Bronchial epithelial cell (primary cell): ENCODE measurements around the gene ZBTB42. TPM values are rescaled to one million over a fixed set of nuclear protein-coding genes. Genes with fewer than 3 reads are reported as not detected.

Source experiments
- DNase-seq: peaks from one replicate; pipeline ENCODE4 v3.0.0-alpha.2; 2010; ENCODE audit warnings: low read depth
- FAIRE-seq: peaks from 2 replicates; lab custom pipeline; 2011; peaks lifted over from hg19 to GRCh38; lab: Jason Lieb, UNC
- H3K27me3 ChIP-seq: 2 replicates; pipeline ENCODE4 v1.5.1; 2011; ENCODE audit warnings: low read length; ENCODE audit not compliant: control insufficient read depth, insufficient read depth
- H3K36me3 ChIP-seq: 2 replicates; pipeline ENCODE4 v1.5.1; 2011; ENCODE audit warnings: low read length; ENCODE audit not compliant: control insufficient read depth, insufficient read depth
- H3K4me3 ChIP-seq: 2 replicates; pipeline ENCODE4 v1.5.1; 2011; ENCODE audit warnings: mild to moderate bottlenecking, low read depth, low read length, control low read depth
- total RNA-seq: library from RNA; depleted of rRNA; stranded (reverse); fragments of >200 nt; gene quantifications from 2 replicates; pipeline ENCODE4 v1.2.1, GENCODE V29; 2014
- TF ChIP-seq, protein P1 (sequence below): IDR thresholded peaks from 2 replicates; pipeline ENCODE4 v1.5.1; 2011; ENCODE audit warnings: mild to moderate bottlenecking, moderate library complexity, low read length, control low read depth, inconsistent platforms; ENCODE audit not compliant: insufficient read depth, severe bottlenecking

Gene ZBTB42
- total RNA-seq, 1 donor from 2014 or later, result 5.3 TPM

DNA sequence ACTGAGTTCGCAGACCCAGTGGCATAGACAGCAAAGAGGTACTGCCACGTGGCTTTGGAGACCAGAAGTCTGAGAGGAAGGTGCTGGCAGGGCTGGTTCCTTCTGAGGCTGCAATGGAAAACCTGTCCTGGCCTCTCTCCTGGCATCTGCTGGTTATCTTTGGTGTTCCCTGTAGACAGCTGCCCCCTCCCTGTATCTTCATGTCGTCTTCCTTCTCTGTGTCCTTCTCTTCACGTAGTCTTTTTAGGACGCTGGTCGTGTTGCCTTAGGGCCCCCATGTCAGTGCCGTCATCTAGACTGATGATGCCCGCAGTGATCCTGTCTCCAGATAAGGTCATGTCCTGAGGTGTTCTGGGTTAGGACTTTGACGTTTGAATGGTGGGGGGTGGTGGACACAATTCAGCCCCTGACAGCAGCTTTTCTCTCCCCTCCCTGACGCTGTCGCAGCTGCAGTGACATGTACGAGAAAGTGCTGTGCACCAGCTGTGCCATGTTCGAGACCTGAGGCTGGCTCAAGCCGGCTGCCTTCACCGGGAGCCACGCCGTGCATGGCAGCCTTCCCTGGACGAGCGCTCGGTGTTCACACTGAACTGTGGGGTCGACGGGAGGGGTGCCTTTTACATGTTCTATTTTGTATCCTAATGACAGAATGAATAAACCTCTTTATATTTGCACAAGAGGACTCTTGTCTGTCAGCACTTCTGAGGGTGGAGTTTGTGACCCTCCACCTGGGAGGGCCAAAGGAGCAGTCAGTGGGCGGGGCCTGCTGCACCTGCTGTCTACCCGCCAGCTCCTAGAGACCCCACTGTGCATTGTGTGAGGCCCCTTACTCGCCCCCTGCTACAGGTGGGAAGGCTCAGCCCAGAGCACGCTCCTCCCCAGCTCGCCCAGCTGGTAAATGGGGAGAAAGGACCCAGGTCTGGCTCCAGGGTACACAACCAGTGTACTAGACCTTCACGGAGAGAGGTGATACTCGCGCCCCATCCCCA, 41.6 kb upstream of the ZBTB42 start:
- FAIRE-seq (peak; percentile 79), DNase-seq (no peak)
- Histone ChIP-seq H3K36me3 (peaks cover 36% of the 10 kb centered on the region), H3K4me3 (no peak overlapping the region), H3K27me3 (no peaks in the 10 kb centered on the region)
- TF ChIP-seq, protein P1, sequence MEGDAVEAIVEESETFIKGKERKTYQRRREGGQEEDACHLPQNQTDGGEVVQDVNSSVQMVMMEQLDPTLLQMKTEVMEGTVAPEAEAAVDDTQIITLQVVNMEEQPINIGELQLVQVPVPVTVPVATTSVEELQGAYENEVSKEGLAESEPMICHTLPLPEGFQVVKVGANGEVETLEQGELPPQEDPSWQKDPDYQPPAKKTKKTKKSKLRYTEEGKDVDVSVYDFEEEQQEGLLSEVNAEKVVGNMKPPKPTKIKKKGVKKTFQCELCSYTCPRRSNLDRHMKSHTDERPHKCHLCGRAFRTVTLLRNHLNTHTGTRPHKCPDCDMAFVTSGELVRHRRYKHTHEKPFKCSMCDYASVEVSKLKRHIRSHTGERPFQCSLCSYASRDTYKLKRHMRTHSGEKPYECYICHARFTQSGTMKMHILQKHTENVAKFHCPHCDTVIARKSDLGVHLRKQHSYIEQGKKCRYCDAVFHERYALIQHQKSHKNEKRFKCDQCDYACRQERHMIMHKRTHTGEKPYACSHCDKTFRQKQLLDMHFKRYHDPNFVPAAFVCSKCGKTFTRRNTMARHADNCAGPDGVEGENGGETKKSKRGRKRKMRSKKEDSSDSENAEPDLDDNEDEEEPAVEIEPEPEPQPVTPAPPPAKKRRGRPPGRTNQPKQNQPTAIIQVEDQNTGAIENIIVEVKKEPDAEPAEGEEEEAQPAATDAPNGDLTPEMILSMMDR, result no peak

DNA sequence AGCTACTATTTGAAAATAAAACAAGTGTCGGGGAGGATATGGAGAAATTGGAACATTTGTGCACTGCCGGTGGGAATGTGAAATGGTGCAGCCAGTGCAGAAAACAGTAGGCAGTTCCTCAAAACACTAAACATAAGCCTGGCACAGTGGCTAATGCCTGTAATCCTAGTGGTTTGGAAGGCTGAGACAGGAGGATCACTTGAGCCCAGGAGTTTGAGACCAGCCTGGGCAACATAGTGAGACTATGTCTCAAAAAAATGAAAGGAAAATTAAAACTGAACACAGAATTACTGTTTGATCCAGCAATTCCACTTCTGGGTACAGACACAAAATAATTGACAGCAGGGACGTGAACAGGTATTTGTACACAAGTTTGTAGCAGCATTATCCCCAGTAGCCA, 35.4 kb upstream of the ZBTB42 start:
- no peak for FAIRE-seq
- DNase-seq, result no peak
- Histone ChIP-seq H3K4me3 (no peak overlapping the region), H3K27me3 (no peaks in the 10 kb centered on the region), H3K36me3 (no peaks in the 10 kb centered on the region)
- TF ChIP-seq, protein P1, result no peak

DNA sequence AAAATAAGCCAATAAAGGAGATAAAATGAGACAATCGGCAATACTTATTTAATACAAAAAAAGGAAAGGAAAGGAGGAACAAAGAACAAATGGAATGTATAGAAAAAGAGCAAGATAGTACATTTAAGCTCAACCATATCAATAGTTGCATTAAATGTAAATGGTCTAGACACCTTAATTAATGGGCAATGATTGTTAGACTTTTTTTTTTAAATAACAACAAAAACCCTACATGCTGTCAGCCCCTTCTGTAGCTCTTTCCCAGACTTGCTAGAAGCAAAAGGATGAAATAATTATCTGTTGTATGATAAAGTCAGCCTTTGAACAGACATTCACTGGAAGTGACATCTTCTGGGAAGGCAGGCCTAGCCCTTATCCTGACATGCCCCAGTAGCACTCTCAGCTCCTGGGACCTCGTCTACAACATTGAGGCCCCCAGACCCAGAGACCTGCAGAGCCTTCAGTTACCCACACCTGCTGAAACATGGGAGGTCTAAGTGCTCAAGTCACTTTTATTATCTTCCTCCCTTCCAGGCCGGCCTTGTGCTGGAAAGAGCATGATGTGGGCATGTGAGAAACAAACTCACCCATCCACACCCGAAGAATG, 34.5 kb upstream of the ZBTB42 start:
- H3K27me3 ChIP-seq, result no peaks in the 10 kb centered on the region
- TF ChIP-seq, protein P1, result no peak
- no peaks in the 10 kb centered on the region for H3K36me3 ChIP-seq
- H3K4me3 ChIP-seq, result no peak overlapping the region
- DNase-seq (no peak), FAIRE-seq (no peak)

DNA sequence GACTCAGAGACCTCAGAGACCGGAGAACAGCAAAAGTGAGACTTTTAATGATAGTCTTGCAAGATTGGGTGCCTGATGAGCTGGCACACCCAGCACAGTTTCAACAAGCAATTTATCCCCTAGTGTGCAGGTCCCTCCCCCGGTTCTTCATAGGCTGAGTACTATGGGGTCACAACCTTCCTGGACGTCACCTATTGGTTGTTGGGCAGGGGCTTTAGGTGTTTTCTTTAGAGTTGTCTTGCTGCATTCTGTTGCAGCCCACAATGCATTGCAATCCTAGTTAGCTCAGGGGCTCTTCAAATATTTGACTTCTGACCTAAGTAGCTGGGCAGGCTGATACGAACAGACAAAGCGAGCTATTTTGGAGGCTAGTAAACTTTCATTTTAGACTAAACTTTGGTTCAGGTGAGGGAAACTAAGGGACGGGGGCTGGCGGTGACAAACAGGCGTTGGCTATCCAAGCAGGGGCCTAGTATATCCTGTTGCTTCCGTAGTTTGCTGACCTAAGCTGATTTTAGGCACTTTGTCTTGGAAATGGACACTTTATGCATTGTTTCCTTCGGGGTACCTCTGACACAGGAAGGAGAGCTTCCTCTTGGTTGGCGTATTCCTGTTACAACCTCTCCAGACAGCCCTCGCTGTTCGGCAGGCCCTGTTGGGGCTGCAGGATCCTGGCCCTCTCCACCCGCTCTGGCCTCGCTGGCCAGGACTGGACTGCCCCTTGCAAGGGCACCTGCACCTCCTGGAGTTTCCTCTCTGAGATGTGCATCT, 33.9 kb upstream of the ZBTB42 start:
- H3K4me3 ChIP-seq, result no peak overlapping the region
- DNase-seq (no peak), FAIRE-seq (no peak)
- TF ChIP-seq, protein P1, result no peak
- H3K36me3 ChIP-seq, result peaks cover 6% of the 10 kb centered on the region
- H3K27me3 ChIP-seq, result no peaks in the 10 kb centered on the region

DNA sequence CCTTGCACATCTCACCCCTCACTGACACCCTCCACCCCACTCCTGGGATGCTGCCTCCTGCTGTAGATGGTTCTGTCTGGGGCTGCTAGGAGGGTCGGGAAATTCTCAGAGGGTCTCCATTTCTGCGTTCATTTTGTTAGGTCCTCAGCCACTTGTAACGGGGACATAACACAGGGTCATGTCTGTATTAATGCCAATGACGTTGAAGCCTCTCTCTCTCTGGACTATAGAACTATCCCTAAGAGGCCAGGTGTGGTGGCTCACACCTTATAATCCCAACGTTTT, 33.3 kb upstream of the ZBTB42 start:
- FAIRE-seq, result no peak
- TF ChIP-seq, protein P1, result no peak
- DNase-seq, result no peak
- no peak overlapping the region for H3K4me3 ChIP-seq
- H3K36me3 ChIP-seq, result peaks cover 10% of the 10 kb centered on the region
- H3K27me3 ChIP-seq, result no peaks in the 10 kb centered on the region
